Neuronal stem cell (in vitro differentiated cells): ENCODE results near the gene MDFIC.
A peak's percentile ranks its signal among the peaks of the same experiment; 100 is the strongest.

Source experiments
- DNase-seq: peaks from one replicate; pipeline ENCODE4 v3.0.0-alpha.2; 2013; ENCODE audit warnings: low spot score
- H2AFZ ChIP-seq: one replicate; pipeline ENCODE4 v1.6.1; 2013; ENCODE audit warnings: mild to moderate bottlenecking, low read length, inconsistent platforms
- H2AK5ac ChIP-seq: 2 replicates; pipeline ENCODE4 v1.6.1; 2013; ENCODE audit warnings: low read depth, mild to moderate bottlenecking, inconsistent platforms, low read length, moderate library complexity, mixed read lengths
- H2BK120ac ChIP-seq: 2 replicates; pipeline ENCODE4 v1.6.1; 2013; ENCODE audit warnings: low read depth, mild to moderate bottlenecking, inconsistent platforms, low read length, moderate library complexity, mixed read lengths
- H2BK12ac ChIP-seq: one replicate; pipeline ENCODE4 v1.6.1; 2013; ENCODE audit warnings: low read length, inconsistent platforms
- H2BK15ac ChIP-seq: 2 replicates; pipeline ENCODE4 v1.6.1; 2013; ENCODE audit warnings: mild to moderate bottlenecking, low read length, inconsistent platforms, mixed read lengths
- H2BK5ac ChIP-seq: one replicate; pipeline ENCODE4 v1.6.1; 2013; ENCODE audit warnings: inconsistent platforms, mild to moderate bottlenecking, low read length, moderate library complexity
- H3K14ac ChIP-seq: one replicate; pipeline ENCODE4 v1.6.1; 2013; ENCODE audit warnings: low read length, inconsistent platforms
- H3K18ac ChIP-seq: 2 replicates; pipeline ENCODE4 v1.6.1; 2013; ENCODE audit warnings: low read length, inconsistent platforms
- H3K23ac ChIP-seq: 2 replicates; pipeline ENCODE4 v1.6.1; 2013; ENCODE audit warnings: low read depth, mild to moderate bottlenecking, mixed read lengths, low read length, inconsistent platforms; ENCODE audit not compliant: poor library complexity
- H3K27ac ChIP-seq: replicated peaks from 3 replicates; pipeline ENCODE4 v1.5.1; 2013; ENCODE audit warnings: low read length, inconsistent platforms
- H3K27me3 ChIP-seq, 3 experiments: 2 replicates each; pipeline ENCODE4 v1.6.1; 2013; ENCODE audit warnings: low read length in 3 of 3, mild to moderate bottlenecking in 2 of 3, inconsistent platforms in 1 of 3, low read depth in 1 of 3, mixed read lengths in 1 of 3, moderate library complexity in 1 of 3; ENCODE audit not compliant: control insufficient read depth in 3 of 3, insufficient read depth in 3 of 3
- H3K36me3 ChIP-seq, 2 donors: replicated peaks in 1 of 2; 2 replicates each; pipeline ENCODE4 v1.6.1; 2013; ENCODE audit warnings: low read length in 2 of 2; ENCODE audit not compliant: control insufficient read depth in 2 of 2, insufficient read depth in 2 of 2
- H3K4ac ChIP-seq: 2 replicates; pipeline ENCODE4 v1.6.1; 2013; ENCODE audit warnings: inconsistent platforms, mild to moderate bottlenecking, low read length, moderate library complexity
- H3K4me1 ChIP-seq, 2 donors: 1 replicate in 1 of 2; 2 replicates in 1 of 2; pipeline ENCODE4 v1.6.1; 2013; ENCODE audit warnings: low read length in 2 of 2, low read depth in 1 of 2; ENCODE audit not compliant: control insufficient read depth in 2 of 2, insufficient read depth in 1 of 2
- H3K4me2 ChIP-seq: one replicate; pipeline ENCODE4 v1.6.1; 2013; ENCODE audit warnings: mild to moderate bottlenecking, low read length, inconsistent platforms; ENCODE audit not compliant: insufficient read depth, poor library complexity, severe bottlenecking
- H3K4me3 ChIP-seq, 2 donors: 2 replicates each; pipeline ENCODE4 v1.5.1; 2013; ENCODE audit warnings: low read length in 2 of 2, mild to moderate bottlenecking in 2 of 2, inconsistent platforms in 1 of 2, moderate library complexity in 1 of 2
- H3K79me1 ChIP-seq: one replicate; pipeline ENCODE4 v1.6.1; 2013; ENCODE audit warnings: low read depth, mild to moderate bottlenecking, inconsistent platforms, low read length, moderate library complexity
- H3K9ac ChIP-seq: one replicate; pipeline ENCODE4 v1.6.1; 2013; ENCODE audit warnings: mild to moderate bottlenecking, low read depth, low read length, inconsistent platforms; ENCODE audit not compliant: poor library complexity
- H3K9me3 ChIP-seq, 2 donors: replicated peaks in 1 of 2; 2 replicates each; pipeline versions ENCODE3 to v1.6.1; 2013; ENCODE audit warnings: low read length in 2 of 2, mild to moderate bottlenecking in 2 of 2, inconsistent platforms in 1 of 2, low read depth in 1 of 2, mixed read lengths in 1 of 2, moderate library complexity in 1 of 2; ENCODE audit not compliant: control insufficient read depth in 2 of 2, insufficient read depth in 1 of 2
- H4K8ac ChIP-seq: one replicate; pipeline ENCODE4 v1.6.1; 2013; ENCODE audit warnings: low read depth, mild to moderate bottlenecking, inconsistent platforms, low read length, moderate library complexity
- H4K91ac ChIP-seq: one replicate; pipeline ENCODE4 v1.6.1; 2013; ENCODE audit warnings: low read length, low read depth, mild to moderate bottlenecking, inconsistent platforms; ENCODE audit not compliant: poor library complexity
- WGBS, 2 donors: extraction: QIAGEN DNeasy Blood & Tissue Kit; methylation state at CpG; one replicate each; pipeline ENCODE4 v1.1.7; 2013; ENCODE audit warnings: missing lambda C conversion rate in 2 of 2, mixed read lengths in 1 of 2; ENCODE audit not compliant: insufficient read length in 2 of 2, insufficient replicate concordance in 1 of 2; ENCODE audit errors: extremely low coverage in 2 of 2; 5-methylcytosine and 5-hydroxymethylcytosine counted together

MDFIC gene

GRCh38 chr7:115015619-115016018 lies 93.7 kb downstream of the MDFIC start:
- Histone ChIP-seq H3K4me1 (peaks cover 5 to 9% of the 10 kb centered on the region in 2 donors), H3K4me2 (no peak overlapping the region), H4K91ac (no peak overlapping the region), H3K4ac (no peak overlapping the region), H2AFZ (no peak overlapping the region), H4K8ac (no peak overlapping the region), H2BK120ac (no peak overlapping the region), H3K27me3 (no peaks in the 10 kb centered on the region), H3K9me3 (no peaks in the 10 kb centered on the region), H3K4me3 (no peak overlapping the region), H3K27ac (no peak overlapping the region), H2BK12ac (no peak overlapping the region), H3K23ac (no peak overlapping the region), H2BK15ac (no peak overlapping the region), H3K79me1 (no peaks in the 10 kb centered on the region), H3K18ac (peak overlapping the region; percentile 64), H2BK5ac (no peak overlapping the region), H3K36me3 (peaks cover 0 to 4% of the 10 kb centered on the region in 2 donors), H2AK5ac (no peak overlapping the region), H3K14ac (no peak overlapping the region), H3K9ac (no peak overlapping the region)
- no CpG with 5 or more reads among the region's 4 CpGs for WGBS, 2 donors
- no peak for DNase-seq

- Histone ChIP-seq H3K9me3 (no peaks in the 10 kb centered on the region), H3K36me3 (peaks cover 0 to 4% of the 10 kb centered on the region in 2 donors), H3K4me2 (no peak overlapping the region), H3K27me3 (no peaks in the 10 kb centered on the region), H2BK120ac (no peak overlapping the region), H2AFZ (no peak overlapping the region), H2BK12ac (no peak overlapping the region), H2BK15ac (no peak overlapping the region), H3K9ac (no peak overlapping the region), H3K4me3 (no peak overlapping the region), H2BK5ac (no peak overlapping the region), H2AK5ac (no peak overlapping the region), H4K91ac (no peak overlapping the region), H4K8ac (no peak overlapping the region), H3K18ac (no peak overlapping the region), H3K23ac (no peak overlapping the region), H3K14ac (no peak overlapping the region), H3K4ac (no peak overlapping the region), H3K27ac (no peak overlapping the region), H3K79me1 (no peaks in the 10 kb centered on the region), H3K4me1 (peaks cover 5 to 9% of the 10 kb centered on the region in 2 donors)
- DNase-seq, result no peak
- no CpG with 5 or more reads among the region's 4 CpGs for WGBS, 2 donors
These were observed 98.2 kb downstream of the MDFIC start for GRCh38 chr7:115019882-115020605.

GRCh38 chr7:115023219-115023618 lies 101.3 kb downstream of the MDFIC start:
- WGBS, 2 donors, result no CpG with 5 or more reads among the region's 6 CpGs
- Histone ChIP-seq H3K4me3 (no peak overlapping the region), H3K14ac (no peak overlapping the region)

GRCh38 chr7:115024276-115024675 lies 102.4 kb downstream of the MDFIC start:
- Histone ChIP-seq H2AFZ (no peak overlapping the region), H4K91ac (no peak overlapping the region), H3K27me3 (no peaks in the 10 kb centered on the region), H3K14ac (no peak overlapping the region), H3K9ac (no peak overlapping the region), H3K9me3 (no peaks in the 10 kb centered on the region), H3K4me2 (no peak overlapping the region), H2AK5ac (no peak overlapping the region), H3K4me1 (peaks cover 2 to 3% of the 10 kb centered on the region in 2 donors), H3K18ac (no peak overlapping the region), H2BK12ac (no peak overlapping the region), H3K27ac (no peak overlapping the region), H3K4ac (no peak overlapping the region), H3K4me3 (no peak overlapping the region), H3K36me3 (no peaks in the 10 kb centered on the region), H3K23ac (no peak overlapping the region), H4K8ac (no peak overlapping the region), H2BK120ac (no peak overlapping the region), H2BK5ac (no peak overlapping the region), H3K79me1 (no peaks in the 10 kb centered on the region), H2BK15ac (no peak overlapping the region)
- WGBS, 2 donors, result no CpG with 5 or more reads among the region's 3 CpGs
- no peak for DNase-seq

More at GRCh38 chr7:115023219-115023618, 101.3 kb downstream of the MDFIC start:
- H3K9me3 ChIP-seq, result no peaks in the 10 kb centered on the region
- no peak overlapping the region for H2BK120ac ChIP-seq
- no peak overlapping the region for H3K27ac ChIP-seq
- no peak overlapping the region for H2BK12ac ChIP-seq
- H3K4me2 ChIP-seq, result no peak overlapping the region
- no peak for DNase-seq
- H4K8ac ChIP-seq, result no peak overlapping the region
- no peak overlapping the region for H3K23ac ChIP-seq
- H3K27me3 ChIP-seq, result no peaks in the 10 kb centered on the region
- H2BK5ac ChIP-seq, result no peak overlapping the region
- H4K91ac ChIP-seq, result no peak overlapping the region
- H3K18ac ChIP-seq, result no peak overlapping the region
- no peaks in the 10 kb centered on the region for H3K79me1 ChIP-seq
- H3K4me1 ChIP-seq, result peaks cover 2 to 3% of the 10 kb centered on the region in 2 donors
- no peak overlapping the region for H2AFZ ChIP-seq
- H3K4ac ChIP-seq, result no peak overlapping the region
- no peaks in the 10 kb centered on the region for H3K36me3 ChIP-seq
- H2BK15ac ChIP-seq, result no peak overlapping the region
- no peak overlapping the region for H3K9ac ChIP-seq
- H2AK5ac ChIP-seq, result no peak overlapping the region
